SHP77 treated with DMSO at 0.1 percent for 48 hours (cell line): ENCODE measurements around the gene WNT4.

Experiments used
- DNase-seq: peaks from one replicate; lab custom pipeline; 2025; lab: John Stamatoyannopoulos, UW

The WNT4 gene

DNA sequence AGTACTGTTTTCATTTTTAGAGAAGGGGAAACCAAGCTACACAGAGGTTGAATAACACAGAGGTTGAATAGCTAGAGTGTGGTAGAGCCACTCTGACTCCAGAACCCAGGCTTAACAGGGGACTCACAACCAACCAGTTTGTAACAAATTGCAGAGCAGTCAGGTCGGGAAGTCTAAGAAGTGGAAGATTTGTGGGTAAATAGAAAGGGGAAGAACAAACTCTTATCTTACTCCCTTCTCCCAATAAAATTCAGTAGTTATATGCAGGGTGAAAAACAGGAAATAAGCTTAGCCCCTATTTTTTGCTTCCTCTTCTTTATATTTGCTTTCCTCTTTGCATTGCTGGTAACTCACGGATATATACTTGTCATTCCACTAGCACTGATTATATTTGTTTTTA is 67.2 kb downstream of the WNT4 start:
- no peak for DNase-seq

DNA sequence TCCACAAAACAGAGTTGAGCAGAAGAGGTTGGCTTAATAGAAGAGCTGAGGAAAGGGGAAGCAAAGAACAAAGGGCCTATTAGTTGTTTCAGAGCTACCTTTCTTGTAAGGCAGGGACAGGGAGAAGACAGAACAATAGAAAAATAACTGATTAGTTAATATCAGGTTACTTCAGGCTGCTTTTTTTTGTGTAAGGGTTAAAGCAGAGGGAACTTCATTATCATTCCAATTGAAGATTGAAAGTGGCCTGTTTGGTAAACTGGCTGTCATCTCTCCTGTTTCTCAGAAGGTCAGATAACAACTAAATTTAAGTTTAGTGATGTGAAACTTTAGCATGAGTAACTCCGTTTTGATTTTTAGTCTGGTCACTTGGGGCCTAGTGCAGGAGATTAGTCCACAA is 68.1 kb downstream of the WNT4 start:
- DNase-seq: no peak

DNA sequence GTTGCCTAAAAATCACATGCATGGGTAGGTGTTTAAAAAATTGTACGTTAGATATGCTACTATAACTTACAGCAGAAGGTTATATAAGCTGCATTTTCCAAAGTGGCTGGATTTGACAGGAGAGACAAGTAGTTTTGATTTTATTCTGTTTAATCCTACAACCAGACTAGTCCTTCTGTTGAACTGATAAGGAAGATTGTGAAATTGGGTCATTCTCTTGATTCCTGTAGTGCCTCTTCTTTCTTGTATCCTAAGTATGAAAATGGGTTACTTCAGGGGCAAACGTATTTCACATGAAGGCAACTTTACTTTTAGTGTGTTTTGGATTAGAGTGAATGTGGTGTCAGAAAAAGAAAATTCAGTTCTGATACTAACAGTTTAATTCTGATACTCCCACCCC is 71.4 kb downstream of the WNT4 start:
- DNase-seq: no peak
